ENCODE data around the gene ADAMTS13.

The ADAMTS13 gene

GRCh38 chr9:133396952-133397351, 25.2 kb upstream of the ADAMTS13 start:
- peak; percentile 65 for TF ChIP-seq CTCF (IDR thresholded peaks at IDR 0.05; ENCODE audit: low read depth, low read length, missing control alignments)
- H3K27ac ChIP-seq, result no peak overlapping the region
- H3K36me3 ChIP-seq (replicated peaks), result no peaks in the 10 kb centered on the region
- H3K27me3 ChIP-seq (replicated peaks), result no peaks in the 10 kb centered on the region
- no peak overlapping the region for H3K4me3 ChIP-seq (ENCODE audit: low read depth, low read length)
- in situ Hi-C loops (cut with HindIII; ENCODE audit: low pct_ligation_motif_present, low sequenced_read_pairs), result no loop called here
- DNase-seq, result peak; percentile 6

GRCh38 chr9:133397370-133397769, 24.8 kb upstream of the ADAMTS13 start:
- Histone ChIP-seq H3K4me3 (ENCODE audit: low read depth, low read length) (no peak overlapping the region), H3K27ac (no peak overlapping the region), H3K36me3 (replicated peaks) (no peaks in the 10 kb centered on the region), H3K27me3 (replicated peaks) (no peaks in the 10 kb centered on the region)
- in situ Hi-C loops (cut with HindIII; ENCODE audit: low pct_ligation_motif_present, low sequenced_read_pairs), result no loop called here
- TF ChIP-seq CTCF (IDR thresholded peaks at IDR 0.05; ENCODE audit: low read depth, low read length, missing control alignments), result no peak
- no peak for DNase-seq

DNA sequence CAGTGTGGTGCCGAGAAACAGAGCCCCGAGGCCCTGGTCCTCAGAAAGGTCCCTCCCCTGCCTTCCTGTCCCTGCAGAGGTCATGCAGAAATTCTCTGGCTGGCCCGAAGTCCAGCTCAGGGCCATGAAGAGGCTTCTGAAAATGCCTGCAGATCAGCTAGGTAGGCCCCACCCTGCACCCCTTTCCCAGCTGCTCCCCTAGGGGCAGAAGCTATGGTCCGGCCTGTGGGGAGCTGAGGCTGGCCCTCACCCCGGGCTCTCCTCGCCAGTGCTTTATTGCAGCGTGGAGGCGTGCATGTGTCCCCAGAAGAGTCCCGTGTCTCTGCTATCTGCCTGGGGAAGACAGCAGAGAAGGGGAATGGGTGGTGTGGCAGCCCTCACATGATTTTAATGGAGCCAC, 24.3 kb upstream of the ADAMTS13 start:
- in situ Hi-C loops (cut with HindIII; ENCODE audit: low pct_ligation_motif_present, low sequenced_read_pairs), result no loop called here

DNA sequence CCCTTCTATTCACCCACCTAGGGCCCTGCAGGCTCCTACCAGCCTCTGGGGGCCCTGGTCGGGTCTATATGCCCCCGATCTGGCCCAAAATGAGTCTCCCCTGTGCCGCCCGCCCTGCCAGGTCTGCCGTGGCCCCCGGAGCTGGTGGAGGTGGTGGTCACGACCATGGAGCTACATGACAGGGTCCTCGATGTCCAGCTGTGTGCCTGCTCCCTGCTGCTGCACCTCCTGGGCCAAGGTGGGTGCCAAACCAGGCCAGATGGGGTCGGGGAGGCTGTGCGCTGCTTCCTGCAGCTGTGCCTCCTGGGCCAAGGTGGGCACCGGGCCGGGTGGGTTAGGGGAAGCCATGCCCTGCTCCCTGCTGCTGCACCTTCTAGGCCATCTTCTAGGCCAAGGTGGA, 21.9 kb upstream of the ADAMTS13 start:
- in situ Hi-C loops (cut with HindIII; ENCODE audit: low pct_ligation_motif_present, low sequenced_read_pairs), result no loop called here
- Histone ChIP-seq H3K27me3 (replicated peaks) (no peaks in the 10 kb centered on the region), H3K4me3 (ENCODE audit: low read depth, low read length) (no peak overlapping the region), H3K27ac (no peak overlapping the region), H3K36me3 (replicated peaks) (peaks cover 4% of the 10 kb centered on the region)
- no peak for TF ChIP-seq CTCF (IDR thresholded peaks at IDR 0.05; ENCODE audit: low read depth, low read length, missing control alignments)
- no peak for DNase-seq

More for the DNA sequence above, 24.3 kb upstream of the ADAMTS13 start:
- Histone ChIP-seq H3K27me3 (replicated peaks) (no peaks in the 10 kb centered on the region), H3K4me3 (ENCODE audit: low read depth, low read length) (no peak overlapping the region), H3K27ac (no peak overlapping the region), H3K36me3 (replicated peaks) (no peaks in the 10 kb centered on the region)
- TF ChIP-seq CTCF (IDR thresholded peaks at IDR 0.05; ENCODE audit: low read depth, low read length, missing control alignments), result no peak
- no peak for DNase-seq

DNA sequence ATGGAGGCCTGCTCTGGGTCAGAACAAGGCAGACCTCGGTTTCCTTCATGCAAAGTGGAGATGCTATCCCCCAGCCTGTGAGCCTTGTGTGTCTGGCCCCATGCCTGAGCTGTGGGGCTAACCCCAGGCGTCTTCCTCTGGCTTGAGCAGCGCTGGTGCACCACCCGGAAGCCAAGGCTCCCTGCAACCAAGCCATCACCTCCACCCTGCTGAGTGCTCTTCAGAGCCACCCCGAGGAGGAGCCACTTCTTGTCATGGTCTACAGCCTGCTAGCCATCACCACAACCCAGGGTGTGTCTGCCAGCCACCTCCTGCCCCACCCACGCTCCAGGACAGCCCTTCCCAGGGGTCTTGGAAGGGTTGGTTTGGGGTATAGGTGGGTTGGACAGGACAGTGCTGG, 20.6 kb upstream of the ADAMTS13 start:
- TF ChIP-seq CTCF (IDR thresholded peaks at IDR 0.05; ENCODE audit: low read depth, low read length, missing control alignments), result no peak
- peaks cover 14% of the 10 kb centered on the region for H3K36me3 ChIP-seq (replicated peaks)
- in situ Hi-C loops (cut with HindIII; ENCODE audit: low pct_ligation_motif_present, low sequenced_read_pairs), result no loop called here

GRCh38 chr9:133402689-133403088, 19.5 kb upstream of the ADAMTS13 start:
- H3K36me3 ChIP-seq (replicated peaks), result peaks cover 24% of the 10 kb centered on the region
- no peak for DNase-seq
- in situ Hi-C loops (cut with HindIII; ENCODE audit: low pct_ligation_motif_present, low sequenced_read_pairs), result no loop called here
- H3K27ac ChIP-seq, result no peak overlapping the region
- no peaks in the 10 kb centered on the region for H3K27me3 ChIP-seq (replicated peaks)
- no peak for TF ChIP-seq CTCF (IDR thresholded peaks at IDR 0.05; ENCODE audit: low read depth, low read length, missing control alignments)
- no peak overlapping the region for H3K4me3 ChIP-seq (ENCODE audit: low read depth, low read length)

More for the DNA sequence above, 20.6 kb upstream of the ADAMTS13 start:
- Histone ChIP-seq H3K4me3 (ENCODE audit: low read depth, low read length) (no peak overlapping the region), H3K27ac (no peak overlapping the region), H3K27me3 (replicated peaks) (no peaks in the 10 kb centered on the region)
- no peak for DNase-seq

All from brain microvascular endothelial cell (primary cell).